Omental fat pad (tissue), 4 donors: ENCODE results near the gene SDK2. TPM values are rescaled to one million over a fixed set of nuclear protein-coding genes. Genes with fewer than 3 reads are reported as not detected.

Source experiments
- ATAC-seq: fragments of 150-250 bp; one replicate; pipeline ENCODE4 v1.9.1; 2016; ENCODE audit warnings: mild to moderate bottlenecking, moderate library complexity; ENCODE audit not compliant: low FRiP score
- DNase-seq: peaks from one replicate; pipeline ENCODE4 v3.0.0-alpha.2; 2019; ENCODE audit warnings: low spot score
- total RNA-seq, 4 donors: library from RNA; depleted of rRNA; stranded (reverse); fragments of >200 nt; gene quantifications; one replicate each; pipeline ENCODE4 v1.1.0, GENCODE V29; 2016
- TF ChIP-seq, protein P1 (sequence below), 3 donors: fragments of 450-650 bp; IDR thresholded peaks; one replicate each; pipeline ENCODE4 v1.5.1; 2016 to 2017; ENCODE audit warnings: antibody characterized with exemption in 3 of 3, mild to moderate bottlenecking in 3 of 3, moderate library complexity in 2 of 3

SDK2 gene
- total RNA-seq, 4 donors from 2014 or later = 0.46 to 1.4 (median 0.64) TPM

DNA sequence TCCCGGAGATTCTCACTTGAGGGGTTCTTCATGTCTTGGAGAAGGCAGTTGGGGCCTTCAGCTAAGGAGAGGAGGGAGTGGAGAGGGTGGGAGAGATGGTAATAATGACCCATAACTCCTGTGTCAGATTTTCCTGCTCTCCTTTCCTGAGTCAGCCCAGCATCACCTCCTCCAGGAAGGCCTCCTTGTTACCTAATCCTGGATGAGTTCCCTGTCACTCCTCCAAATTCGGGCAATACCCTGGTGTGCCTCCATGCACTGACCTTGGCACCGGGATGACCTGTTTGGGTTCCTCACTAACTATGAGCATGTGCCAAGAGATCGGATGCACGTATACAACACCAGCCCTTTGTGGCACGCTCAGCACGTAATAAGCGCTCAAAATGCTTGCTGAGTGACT is 38.8 kb downstream of the SDK2 start:
- TF ChIP-seq, protein P1, sequence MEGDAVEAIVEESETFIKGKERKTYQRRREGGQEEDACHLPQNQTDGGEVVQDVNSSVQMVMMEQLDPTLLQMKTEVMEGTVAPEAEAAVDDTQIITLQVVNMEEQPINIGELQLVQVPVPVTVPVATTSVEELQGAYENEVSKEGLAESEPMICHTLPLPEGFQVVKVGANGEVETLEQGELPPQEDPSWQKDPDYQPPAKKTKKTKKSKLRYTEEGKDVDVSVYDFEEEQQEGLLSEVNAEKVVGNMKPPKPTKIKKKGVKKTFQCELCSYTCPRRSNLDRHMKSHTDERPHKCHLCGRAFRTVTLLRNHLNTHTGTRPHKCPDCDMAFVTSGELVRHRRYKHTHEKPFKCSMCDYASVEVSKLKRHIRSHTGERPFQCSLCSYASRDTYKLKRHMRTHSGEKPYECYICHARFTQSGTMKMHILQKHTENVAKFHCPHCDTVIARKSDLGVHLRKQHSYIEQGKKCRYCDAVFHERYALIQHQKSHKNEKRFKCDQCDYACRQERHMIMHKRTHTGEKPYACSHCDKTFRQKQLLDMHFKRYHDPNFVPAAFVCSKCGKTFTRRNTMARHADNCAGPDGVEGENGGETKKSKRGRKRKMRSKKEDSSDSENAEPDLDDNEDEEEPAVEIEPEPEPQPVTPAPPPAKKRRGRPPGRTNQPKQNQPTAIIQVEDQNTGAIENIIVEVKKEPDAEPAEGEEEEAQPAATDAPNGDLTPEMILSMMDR (IDR thresholded peaks at IDR 0.05) = no peak
- no peak for DNase-seq
- ATAC-seq = no peak

DNA sequence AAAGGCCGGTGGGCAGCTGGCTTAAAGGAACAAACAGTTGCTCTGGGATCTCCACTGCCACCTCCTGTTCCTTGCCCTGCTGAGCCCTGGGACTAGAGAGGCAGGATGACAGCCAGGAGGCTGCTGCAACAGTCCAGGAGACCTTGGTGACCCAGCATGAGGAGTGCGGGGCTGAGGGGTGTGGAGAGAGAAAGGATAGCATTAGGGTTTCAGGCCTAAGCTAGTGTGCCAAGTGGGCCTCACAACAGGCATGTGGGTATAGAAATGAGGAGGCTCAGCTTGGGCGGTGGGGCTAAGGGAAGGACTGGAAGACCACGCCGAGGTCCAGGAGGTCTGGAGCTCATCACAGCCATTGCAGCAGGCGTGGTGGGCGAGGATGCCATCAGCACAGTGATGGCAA is 39.8 kb downstream of the SDK2 start:
- no peak for ATAC-seq
- TF ChIP-seq, protein P1 (IDR thresholded peaks at IDR 0.05) = no peak

DNA sequence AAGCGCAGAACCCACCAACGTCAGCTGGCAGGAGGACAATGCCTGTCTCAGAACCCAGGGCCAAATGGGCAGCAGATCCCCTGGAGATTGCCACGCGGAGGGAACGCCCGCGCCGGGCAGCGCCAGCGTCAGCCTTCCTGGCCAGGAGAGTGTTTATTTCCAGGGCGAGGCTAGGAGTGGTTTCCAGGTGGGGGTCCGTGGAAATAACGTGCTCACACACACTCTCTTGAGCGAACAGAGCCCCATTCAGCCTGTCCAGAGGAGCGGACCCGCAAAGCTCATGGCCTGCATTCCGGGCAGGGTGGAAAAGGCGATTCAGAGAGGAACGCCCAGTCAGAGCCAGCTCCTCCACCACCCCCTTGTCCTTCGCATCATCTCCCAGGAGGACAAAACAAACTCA is 40.3 kb downstream of the SDK2 start:
- TF ChIP-seq, protein P1 (IDR thresholded peaks at IDR 0.05) = no peak
- ATAC-seq (no peak), DNase-seq (no peak)

More for the DNA sequence above, 39.8 kb downstream of the SDK2 start:
- no peak for DNase-seq

DNA sequence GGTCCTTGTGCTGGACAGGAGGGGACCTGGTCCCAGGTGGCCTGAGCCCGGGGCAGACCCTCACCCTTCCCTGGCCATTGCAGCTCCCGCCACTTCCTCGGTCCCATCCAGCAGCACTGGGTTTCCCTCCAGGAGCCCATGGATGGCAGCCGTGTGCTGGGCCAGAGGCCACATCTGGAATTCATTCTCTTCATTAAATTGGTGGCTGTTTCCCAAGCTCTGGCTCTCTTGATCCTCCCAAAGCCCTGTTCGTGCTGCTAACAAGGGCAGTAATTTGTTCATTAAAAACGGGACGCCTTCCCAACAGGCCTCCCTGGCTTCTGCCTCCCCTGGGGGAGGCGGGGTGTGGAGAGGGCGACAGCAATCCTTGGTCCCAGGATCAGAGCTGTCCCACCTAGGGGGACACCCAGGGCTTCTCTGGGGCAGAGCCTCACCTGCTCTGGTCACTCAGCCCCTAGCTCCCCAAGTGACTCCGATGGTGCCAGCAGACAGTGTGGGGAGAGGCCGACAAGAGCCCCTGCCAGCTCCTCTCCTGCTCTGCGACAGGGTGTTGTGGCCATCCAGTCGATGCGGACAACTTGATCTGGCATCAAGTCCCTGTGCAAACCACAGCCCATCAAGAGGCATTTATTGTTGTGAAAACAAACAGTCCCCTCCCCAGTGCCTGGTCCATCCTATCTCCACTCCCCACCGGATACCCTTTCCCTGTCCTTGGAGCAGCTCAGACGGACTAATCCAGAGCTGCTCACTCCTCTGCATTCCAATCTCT is 44.0 kb downstream of the SDK2 start:
- TF ChIP-seq, protein P1 (IDR thresholded peaks at IDR 0.05) = no peak
- DNase-seq = no peak
- no peak for ATAC-seq

DNA sequence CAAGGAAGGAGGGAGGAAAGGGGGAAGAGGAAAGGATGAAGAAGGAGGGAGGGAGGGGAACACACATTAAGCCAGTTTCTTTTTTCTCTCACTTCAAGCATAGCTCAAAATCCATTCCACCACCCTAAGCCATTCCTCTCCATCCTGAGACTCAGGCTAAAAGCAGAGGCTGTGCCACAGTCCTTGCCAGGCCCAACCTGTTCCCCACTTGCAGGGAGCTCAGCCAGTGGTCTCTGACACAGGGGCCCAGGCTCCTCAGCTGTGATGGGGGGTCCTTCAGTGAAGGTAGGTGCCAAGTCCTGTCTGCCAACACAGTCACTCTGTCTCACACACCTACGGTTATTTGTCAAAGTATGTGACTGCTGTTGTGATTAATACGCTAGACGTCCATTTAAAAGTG is 44.6 kb downstream of the SDK2 start:
- TF ChIP-seq, protein P1 (IDR thresholded peaks at IDR 0.05) = no peak
- ATAC-seq (no peak), DNase-seq (no peak)

DNA sequence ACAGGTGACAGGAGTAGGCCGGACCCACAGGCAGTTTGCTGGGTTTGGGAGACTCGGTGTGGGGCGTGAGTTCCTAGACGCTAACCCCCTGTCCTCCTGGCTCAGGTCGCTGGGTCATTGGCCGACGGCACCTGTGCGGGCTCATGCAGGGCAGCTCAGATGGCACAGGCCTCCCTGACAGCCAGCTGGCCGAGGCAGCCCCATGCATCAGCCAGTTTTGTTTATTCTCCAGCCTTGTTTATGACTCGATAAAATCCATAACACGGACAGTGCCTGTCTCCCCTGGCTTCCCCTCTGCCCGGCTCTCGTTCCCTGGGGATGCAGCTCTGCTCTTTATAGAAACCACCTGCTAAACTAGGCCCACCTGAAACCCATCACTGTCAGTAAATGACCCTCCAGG is 46.0 kb downstream of the SDK2 start:
- ATAC-seq = no peak
- no peak for DNase-seq
- TF ChIP-seq, protein P1 (IDR thresholded peaks at IDR 0.05) = no peak

DNA sequence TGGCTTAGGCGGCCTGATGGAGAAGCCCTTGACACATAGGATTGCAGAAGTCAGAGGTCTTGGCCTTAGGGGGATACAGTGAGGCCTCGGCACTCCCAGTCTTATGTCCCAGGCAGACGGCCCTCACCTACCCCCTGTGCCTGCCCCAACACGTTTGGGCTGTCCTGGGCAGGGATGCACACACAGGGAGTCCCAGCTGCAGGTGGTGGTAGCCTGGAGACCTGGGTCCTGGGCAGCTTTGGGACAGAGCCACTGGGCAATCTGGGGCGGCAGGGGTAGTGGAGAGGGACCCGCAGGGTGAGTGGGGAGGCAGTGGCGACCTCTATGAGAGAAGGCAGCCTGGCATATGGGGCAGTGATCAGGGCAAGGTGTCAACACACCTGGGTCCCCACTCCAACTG is 48.3 kb downstream of the SDK2 start:
- TF ChIP-seq, protein P1 (IDR thresholded peaks at IDR 0.05) = no peak
- ATAC-seq (no peak), DNase-seq (no peak)
